Stimulated activated CD4-positive, alpha-beta T cell treated with anti-CD3 and anti-CD28 coated beads, Interleukin-4, amount 100 ng/mL, for 24 hours (primary cell): Measurements from ENCODE around the gene TRIM65.

Experiments used
- DNase-seq: peaks from one replicate; pipeline ENCODE4 v3.0.0-alpha.2; 2020

Gene TRIM65

GRCh38 chr17:75917141-75917916 is 20.6 kb upstream of the TRIM65 start:
- no peak for DNase-seq

- DNase-seq = no peak
Observed at GRCh38 chr17:75915268-75915667, 18.5 kb upstream of the TRIM65 start.

DNA sequence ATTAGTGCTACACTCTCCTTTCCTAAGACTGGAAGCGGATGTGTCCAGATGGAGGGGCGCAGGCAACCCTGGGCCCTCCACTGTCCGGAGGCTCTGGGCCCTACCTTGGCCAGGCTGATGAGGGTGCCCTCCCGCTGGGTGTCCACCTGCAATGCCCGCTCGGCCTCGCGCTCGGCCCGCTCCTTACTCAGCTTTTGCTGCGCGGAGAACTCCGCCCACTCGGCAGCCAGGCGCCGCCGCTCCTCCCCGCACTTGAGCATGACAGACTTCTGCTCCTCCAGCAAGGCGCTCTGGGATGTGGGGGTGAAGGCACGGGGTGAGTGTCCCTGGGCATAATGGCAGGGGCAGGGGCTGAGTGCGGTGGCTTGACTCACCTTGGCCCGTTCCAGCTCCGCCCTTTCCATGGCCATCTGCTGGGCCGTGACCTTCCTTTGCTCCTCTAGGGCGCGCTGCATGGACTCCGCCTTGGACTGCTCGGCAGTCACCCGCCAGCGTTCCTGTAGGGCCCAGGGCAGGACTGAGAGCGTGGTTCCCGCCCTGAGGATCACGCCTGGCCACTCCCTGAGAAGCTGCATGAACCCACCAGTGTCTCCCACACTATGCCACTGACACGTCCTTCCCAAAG is 18.0 kb upstream of the TRIM65 start:
- no peak for DNase-seq

DNA sequence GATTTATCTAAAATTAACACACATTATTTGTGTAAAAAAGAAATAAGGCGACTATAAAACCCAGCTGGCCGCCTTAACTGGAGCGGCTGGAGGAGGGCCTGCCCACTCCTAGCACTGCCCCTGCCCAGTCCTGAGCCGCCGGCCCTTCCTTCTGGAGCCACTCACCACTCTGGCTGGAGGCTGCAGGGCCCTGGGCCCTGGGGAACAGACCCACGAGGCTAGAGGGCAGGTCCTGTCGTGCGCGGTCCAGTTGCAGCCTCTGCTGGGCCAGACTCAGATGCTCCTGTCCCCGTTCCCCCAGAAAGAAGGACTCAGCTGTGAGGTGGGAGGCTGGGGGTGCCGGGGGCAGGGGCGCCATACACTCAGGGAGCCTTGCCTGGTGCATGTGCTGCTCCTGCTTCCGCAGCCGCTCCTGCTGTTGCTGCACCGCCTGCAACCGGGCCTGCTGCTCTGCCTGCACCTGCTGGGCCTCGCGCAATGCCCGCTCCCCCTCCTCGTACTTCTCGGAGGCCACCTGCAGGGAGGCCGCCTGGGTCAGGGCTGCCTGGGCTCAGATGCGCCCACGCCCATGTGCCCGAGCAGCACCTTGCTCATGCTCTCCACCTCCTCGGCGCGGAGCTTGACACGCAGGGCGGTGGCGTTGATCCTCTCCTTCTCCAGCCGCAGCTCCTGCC is 16.9 kb upstream of the TRIM65 start:
- DNase-seq = no peak

GRCh38 chr17:75910699-75911098 is 13.9 kb upstream of the TRIM65 start:
- DNase-seq = no peak

DNA sequence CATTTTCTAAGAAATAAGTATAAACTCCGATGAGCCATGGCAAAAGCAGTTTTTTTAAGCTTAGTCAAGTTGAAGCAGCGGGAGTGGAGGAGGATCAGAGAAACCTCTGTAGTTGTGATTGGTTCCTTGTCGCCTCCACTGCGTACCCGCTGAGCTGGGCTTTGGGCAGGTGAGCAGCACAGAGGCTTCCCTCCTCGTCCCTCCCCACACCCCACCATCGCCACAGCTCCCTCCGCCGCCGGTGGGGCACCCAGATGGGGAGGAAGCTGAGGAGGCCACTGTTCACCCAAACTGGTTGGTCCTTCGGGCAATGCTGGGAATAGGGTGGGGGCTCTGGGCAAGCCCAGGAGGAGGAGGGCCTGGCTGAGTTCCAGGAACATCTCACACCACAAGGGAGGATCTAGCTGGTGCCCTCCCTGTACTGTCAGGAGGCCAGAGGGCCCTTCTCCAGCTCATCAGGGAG is 13.1 kb upstream of the TRIM65 start:
- no peak for DNase-seq

GRCh38 chr17:75909051-75909811 is 12.5 kb upstream of the TRIM65 start:
- DNase-seq = no peak

GRCh38 chr17:75908201-75908600 is 11.4 kb upstream of the TRIM65 start:
- no peak for DNase-seq

- no peak for DNase-seq
Observed at GRCh38 chr17:75906143-75906884, 9.6 kb upstream of the TRIM65 start.

GRCh38 chr17:75904749-75905521 is 8.2 kb upstream of the TRIM65 start, which contains the start of gene MRPL38:
Gene MRPL38 (minus strand): TSS chr17:75904884. CDS start chr17:75904875, 9 bp downstream.
- DNase-seq = peak; percentile 95

DNA sequence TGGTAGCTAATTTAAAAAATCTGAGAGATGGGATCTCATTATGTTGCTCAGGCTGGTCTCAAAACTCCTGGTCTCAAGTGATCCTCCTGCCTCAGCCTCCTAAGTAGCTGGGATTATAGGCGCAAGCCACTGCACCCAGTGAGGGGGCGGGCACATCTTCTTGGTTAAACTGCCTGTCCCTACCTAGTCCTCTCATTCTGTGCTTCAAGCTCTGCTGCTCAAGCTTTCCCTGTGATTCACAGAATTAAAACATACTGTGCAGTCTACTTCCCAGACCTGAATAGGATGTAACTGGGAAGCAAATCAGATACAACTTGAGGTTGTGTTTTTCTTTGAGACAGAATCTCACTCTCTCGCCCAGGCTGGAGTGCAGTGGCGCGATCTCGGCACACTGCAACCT is 5.7 kb upstream of the TRIM65 start:
- DNase-seq = no peak

DNA sequence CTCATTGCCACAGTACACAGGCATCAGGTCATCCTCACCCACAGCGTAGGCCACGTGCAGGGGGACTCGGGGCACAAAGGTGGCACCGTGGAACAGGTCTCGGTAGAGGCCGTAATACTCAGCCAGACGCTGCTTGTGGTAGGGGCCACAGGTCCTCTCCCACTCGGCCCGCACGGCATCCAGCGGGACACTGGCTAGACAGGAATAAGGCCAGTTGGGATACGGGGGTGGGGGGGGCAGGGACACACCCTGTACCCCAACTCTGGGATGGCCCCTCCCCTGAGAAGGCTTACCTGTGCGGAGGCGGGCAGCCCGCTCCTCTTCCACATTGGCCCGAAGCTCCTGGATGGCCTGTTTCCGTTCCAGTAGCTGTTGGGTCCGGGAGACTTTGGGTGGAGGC is 5.0 kb upstream of the TRIM65 start:
- no peak for DNase-seq

DNA sequence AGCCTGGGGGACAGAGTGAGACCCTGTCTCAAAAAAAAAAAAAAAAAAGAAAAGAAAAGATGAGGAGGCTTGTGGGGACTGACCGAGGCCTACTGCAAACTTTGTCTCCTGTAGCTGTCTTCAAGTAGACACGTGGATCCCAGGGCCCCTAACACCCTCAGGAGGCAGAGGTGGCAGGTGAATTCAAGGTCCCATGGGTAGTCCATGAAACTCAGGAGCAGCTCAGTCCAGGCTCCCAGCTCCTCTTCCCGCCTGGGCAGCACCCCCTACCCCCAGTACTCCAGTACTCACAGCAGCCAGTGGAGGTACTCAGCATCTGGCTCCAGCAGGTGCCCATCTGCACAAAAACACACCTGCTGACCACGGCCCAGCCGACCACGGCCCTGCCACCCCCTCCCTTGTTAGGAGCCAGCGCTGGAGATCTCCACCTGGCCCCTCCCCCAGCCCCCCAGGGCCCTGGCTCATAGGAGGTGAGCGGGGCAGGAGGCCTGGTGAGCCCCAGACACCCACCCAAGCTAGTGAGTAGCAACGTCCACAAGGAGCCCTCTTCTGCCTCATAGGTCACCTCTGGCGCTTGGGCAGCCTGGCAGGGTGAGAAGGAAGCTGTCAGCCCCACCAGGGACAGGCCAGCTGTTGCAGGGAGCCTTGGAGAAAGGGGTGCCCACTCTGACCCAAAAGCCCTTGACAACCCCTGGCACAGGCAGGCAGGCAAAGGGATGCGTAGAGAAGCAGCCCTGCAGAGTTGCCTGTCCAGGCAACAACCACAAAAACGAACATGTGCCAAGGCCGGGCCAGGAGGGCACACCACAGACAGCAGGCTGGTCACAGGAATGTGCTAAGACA is 4.2 kb upstream of the TRIM65 start:
- DNase-seq = no peak

DNA sequence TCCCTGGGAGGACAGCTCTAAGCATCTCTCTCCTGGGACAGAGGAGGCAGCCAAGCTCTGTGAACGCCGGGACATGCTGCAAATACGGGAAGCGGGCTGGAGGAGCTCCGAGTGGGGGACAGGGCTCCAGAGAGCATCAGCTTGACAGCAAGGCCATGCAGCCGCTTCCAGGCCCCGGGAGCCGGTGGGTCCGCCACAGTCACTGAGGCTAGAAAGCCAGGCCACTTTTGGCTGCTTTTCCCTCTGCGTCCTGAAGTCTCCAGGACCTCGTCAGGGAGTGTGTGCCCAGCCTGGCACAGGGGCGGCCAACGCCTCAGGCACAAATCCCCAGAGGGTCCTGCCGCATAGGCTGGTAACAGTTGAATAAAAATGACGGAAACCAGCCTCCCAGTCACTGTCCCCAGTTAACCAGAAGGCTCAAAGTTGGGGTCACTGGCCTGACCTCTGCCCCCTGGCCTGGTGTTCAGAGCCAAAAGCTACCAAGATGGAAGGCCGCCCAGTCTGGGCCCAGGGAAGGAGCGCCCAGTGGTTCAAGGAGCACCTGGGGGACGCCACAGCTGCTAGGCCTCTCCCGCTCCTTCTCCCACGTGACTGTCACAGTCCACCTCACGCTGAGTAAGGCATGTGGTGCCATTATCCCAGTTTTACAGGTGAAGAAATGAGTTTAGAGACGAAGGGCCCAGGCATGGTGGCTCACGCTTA is 3.2 kb upstream of the TRIM65 start:
- no peak for DNase-seq

DNA sequence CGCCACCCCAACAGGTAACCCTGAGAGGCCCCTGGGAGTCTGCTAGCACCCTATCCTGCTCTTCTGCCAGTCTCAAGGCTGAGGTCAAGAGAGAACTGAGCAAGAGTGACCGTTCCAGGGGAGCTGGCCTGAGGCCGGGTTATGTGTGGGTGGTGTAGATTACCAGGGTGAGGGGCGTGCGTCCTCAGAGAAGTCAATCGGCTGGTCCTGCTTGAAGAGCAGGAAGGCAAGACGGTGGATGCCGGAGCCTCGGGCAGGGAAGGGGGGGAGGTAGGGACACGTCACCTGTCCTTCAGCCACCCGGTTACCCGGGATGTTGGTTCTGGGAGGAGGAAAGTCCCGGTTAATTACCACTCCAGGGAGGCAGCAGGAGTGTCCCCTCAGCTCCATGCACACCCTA is 2.6 kb upstream of the TRIM65 start:
- DNase-seq = no peak

DNA sequence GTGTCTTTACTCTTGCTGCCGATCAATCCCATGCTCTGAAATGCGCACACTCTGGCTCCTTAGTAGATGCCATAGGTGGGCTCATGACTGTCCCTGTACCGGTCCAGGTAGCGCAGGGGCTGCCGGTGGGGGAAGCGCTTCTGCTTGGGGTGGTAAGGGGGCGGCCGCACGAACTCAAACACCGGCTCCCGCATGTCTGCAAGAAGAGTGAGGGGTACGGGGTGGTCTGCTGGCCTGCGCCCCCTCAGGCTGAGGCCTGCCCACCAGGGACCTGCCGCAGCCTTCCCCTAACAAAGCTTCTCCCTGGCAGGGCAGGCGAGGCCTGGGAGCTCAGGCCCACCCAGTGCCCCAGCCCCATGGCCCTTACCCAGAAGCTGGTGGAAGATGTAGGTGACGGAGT is 2.0 kb upstream of the TRIM65 start:
- DNase-seq = no peak

GRCh38 chr17:75898065-75898464 is 1.3 kb upstream of the TRIM65 start:
- DNase-seq = no peak

DNA sequence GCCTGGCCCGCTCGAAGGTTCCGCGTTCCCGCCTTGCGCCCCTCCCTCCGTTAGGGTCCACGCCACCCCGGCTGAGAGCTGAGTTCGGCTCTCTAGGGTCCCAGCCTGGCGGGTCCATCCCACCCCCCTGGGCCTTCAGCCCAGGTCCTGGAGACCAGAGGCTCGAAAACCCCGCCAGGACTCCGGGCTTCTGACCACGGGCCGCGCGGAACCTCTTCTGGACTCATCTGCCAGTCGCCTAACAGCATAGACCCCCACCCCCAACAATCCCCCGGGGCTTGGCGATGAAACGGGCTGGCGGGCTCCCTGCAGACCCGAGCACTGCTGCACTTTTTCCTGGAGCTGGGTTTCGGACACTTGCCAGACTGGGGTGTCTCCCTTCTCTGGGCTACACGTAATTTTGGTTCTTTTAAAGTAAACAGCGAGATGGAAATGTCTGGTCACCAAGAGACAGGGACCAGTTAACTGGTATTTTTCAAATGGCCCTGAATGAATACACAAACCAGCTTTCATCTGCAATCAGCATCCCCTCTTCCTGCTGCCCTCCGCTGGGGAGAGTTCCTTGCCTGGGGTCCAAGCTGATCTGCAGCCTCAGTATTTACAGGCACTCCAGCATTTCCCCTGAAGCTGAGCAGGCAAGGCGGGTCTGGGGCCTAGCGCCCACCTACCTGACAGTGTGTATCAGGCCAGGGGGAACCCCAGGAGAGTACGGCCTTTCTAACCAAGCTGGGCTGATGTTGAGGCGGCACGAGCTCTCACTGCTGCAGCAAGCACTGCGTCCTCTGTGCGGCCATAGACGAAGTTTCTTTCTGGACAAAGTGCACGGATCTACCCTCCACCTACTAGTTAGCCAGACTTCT is 639 bp upstream of the TRIM65 start:
- no peak for DNase-seq
